Mesothelial cell of epicardium (in vitro differentiated cells): ENCODE data around the gene MACROD2. TPM values are rescaled to one million over a fixed set of nuclear protein-coding genes. Genes with fewer than 3 reads are reported as not detected.

Experiments used
- DNase-seq, 2 experiments: peaks; one replicate each; pipeline ENCODE4 v3.0.0; 2021; ENCODE audit warnings: low spot score in 2 of 2; ENCODE audit not compliant: unreplicated experiment in 2 of 2
- H3K27ac Mint-ChIP-seq: 2 replicates; pipeline ENCODE4 v1.8.0; 2021; ENCODE audit warnings: mixed read lengths
- H3K27me3 Mint-ChIP-seq: 2 replicates; pipeline ENCODE4 v1.8.0; 2021; ENCODE audit warnings: low read depth, mixed read lengths
- H3K36me3 Mint-ChIP-seq: 2 replicates; pipeline ENCODE4 v1.8.0; 2021; ENCODE audit warnings: mixed read lengths
- H3K4me1 Mint-ChIP-seq: 2 replicates; pipeline ENCODE4 v1.8.0; 2021; ENCODE audit warnings: mixed read lengths
- H3K4me3 Mint-ChIP-seq: 2 replicates; pipeline ENCODE4 v1.8.0; 2021; ENCODE audit warnings: mild to moderate bottlenecking, moderate library complexity, mixed read lengths
- H3K9me3 Mint-ChIP-seq: 2 replicates; pipeline ENCODE4 v1.8.0; 2021; ENCODE audit warnings: mixed read lengths
- total RNA-seq: library from RNA; stranded (reverse); gene quantifications from 3 replicates; pipeline ENCODE4 v1.2.1, GENCODE V29; 2021
- TF ChIP-seq, protein P1 (sequence below): fragments of 200-600 bp; sonication (generic); IDR thresholded peaks from one replicate; pipeline ENCODE4 v1.5.0; 2021; ENCODE audit warnings: antibody characterized with exemption; ENCODE audit not compliant: unreplicated experiment

MACROD2 gene
- total RNA-seq, 1 donor from 2014 or later = 10.0 TPM

DNA sequence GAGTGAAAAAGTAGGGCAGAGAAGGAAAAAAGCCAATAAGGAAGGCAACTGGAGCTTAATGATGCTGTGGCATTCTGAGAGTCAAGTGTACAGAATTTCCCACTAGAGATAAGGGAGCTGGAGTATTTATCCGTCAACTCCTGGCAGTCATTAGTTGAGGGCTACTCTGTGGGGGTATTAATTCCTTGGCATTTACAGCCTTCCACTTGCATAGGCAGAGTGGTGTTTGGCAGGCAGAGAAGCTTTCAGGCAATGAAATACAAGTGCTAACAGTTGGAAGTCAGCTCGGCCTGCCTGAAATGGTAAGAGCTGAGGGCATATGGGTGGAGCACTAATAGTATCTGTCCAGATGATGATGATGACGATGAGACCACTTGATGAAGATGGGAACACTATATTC is 549.4 kb downstream of the MACROD2 start:
- peaks cover 11% of the 10 kb centered on the region for H3K4me1 Mint-ChIP-seq
- TF ChIP-seq, protein P1, sequence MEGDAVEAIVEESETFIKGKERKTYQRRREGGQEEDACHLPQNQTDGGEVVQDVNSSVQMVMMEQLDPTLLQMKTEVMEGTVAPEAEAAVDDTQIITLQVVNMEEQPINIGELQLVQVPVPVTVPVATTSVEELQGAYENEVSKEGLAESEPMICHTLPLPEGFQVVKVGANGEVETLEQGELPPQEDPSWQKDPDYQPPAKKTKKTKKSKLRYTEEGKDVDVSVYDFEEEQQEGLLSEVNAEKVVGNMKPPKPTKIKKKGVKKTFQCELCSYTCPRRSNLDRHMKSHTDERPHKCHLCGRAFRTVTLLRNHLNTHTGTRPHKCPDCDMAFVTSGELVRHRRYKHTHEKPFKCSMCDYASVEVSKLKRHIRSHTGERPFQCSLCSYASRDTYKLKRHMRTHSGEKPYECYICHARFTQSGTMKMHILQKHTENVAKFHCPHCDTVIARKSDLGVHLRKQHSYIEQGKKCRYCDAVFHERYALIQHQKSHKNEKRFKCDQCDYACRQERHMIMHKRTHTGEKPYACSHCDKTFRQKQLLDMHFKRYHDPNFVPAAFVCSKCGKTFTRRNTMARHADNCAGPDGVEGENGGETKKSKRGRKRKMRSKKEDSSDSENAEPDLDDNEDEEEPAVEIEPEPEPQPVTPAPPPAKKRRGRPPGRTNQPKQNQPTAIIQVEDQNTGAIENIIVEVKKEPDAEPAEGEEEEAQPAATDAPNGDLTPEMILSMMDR = no peak
- H3K9me3 Mint-ChIP-seq = no peaks in the 10 kb centered on the region
- no peak for DNase-seq
- H3K36me3 Mint-ChIP-seq = no peaks in the 10 kb centered on the region
- no peak overlapping the region for H3K27ac Mint-ChIP-seq
- no peak overlapping the region for H3K4me3 Mint-ChIP-seq
- no peaks in the 10 kb centered on the region for H3K27me3 Mint-ChIP-seq

DNA sequence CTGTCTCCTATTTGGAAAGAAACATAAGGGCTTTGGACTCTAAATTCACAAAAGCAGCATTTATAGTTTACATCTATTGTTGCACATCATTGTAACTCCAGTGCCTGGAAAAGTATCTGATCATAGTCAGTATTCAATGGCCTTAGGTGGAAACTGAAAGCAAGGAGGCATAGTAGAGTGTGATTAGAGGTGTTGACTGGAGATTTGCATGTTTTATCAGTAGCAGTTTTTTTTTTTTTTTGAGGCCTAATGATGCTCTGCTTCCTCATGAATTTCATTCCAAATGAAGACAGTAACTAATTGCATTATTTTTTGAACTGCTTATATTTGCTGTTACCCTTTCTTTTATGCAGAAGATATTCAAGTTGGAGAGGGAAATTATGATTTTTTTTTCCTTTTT is 555.3 kb downstream of the MACROD2 start:
- Mint-ChIP-seq H3K4me3 (no peak overlapping the region), H3K36me3 (no peaks in the 10 kb centered on the region), H3K27me3 (no peaks in the 10 kb centered on the region), H3K27ac (no peak overlapping the region), H3K4me1 (peaks cover 9% of the 10 kb centered on the region), H3K9me3 (no peaks in the 10 kb centered on the region)
- DNase-seq = no peak
- TF ChIP-seq, protein P1 = no peak

DNA sequence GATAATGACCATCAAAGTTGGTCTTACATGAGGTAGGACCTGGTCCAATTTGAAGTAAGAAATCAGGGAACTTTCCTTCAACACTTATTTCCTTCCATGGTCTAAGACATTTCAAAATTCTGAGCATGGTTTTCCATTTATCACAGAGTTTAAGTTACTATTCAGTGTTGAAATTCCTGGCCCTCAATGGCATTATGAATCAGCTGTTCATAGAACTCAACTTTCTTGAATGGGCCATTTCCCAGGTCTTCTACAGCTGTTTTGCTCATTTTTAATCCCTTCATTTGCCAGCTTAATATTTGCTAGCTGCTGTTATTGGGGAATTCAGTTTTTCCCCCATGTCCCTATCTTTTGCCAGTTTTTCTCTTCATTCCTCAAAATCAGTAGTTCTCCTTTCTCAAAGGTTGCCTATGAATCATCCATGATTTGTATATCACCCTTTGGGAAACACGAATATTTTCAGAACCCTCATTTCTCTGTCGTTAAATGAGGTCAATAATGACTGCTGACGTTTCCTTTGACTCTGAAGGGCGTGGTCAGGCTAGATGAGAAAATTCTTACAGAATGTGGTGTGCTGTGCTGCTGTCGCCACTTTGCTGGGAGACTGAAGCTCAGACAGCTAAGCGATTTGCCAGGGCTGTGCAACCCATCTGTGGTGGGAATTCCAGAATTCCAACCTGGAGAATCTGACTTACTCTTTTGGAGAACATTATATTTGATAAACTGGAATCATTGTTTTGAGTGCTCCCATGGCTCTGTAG is 558.6 kb downstream of the MACROD2 start:
- H3K27me3 Mint-ChIP-seq = no peaks in the 10 kb centered on the region
- peaks cover 13% of the 10 kb centered on the region for H3K4me1 Mint-ChIP-seq
- H3K36me3 Mint-ChIP-seq = peaks cover 6% of the 10 kb centered on the region
- no peak overlapping the region for H3K4me3 Mint-ChIP-seq
- H3K27ac Mint-ChIP-seq = no peak overlapping the region
- H3K9me3 Mint-ChIP-seq = peaks cover 13% of the 10 kb centered on the region
- TF ChIP-seq, protein P1 = no peak
- DNase-seq = no peak

DNA sequence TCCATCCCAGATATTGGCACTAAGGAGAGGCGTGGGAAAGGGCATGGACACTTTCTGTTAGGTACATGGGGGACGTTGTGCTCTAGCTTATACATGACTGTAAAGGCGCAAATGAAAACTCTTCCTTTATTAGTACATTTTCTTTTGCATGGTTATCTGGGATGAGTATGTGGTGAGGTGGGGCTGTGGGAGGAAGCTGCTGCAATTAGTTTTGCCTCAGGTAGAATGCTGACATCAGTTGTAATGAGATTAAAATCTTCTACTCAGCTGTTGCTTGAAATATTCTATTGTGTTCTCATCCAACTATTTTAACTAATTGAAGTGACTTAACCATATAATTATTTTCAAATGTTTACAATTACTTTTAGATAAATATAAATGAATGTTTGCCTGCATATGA is 560.4 kb downstream of the MACROD2 start:
- peaks cover 6% of the 10 kb centered on the region for H3K36me3 Mint-ChIP-seq

DNA sequence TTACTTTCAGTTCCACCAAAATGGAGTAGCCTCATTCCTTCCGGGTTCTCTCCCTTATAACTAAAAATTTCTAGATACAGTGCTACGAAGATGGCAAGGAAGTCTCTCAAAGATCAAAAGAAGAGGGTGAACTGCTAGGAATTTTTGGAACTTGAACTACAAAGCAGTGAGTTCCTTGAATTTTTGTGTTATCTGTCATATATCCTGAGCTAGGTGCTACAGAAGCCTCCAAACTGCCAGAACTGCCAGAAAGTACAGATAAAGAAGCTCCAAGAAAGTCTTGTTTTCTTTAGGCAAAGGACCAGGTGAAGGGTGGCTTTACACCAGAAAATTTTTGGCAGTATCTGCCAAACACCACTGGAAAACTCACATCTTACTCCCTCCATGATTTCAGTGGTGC is 560.9 kb downstream of the MACROD2 start:
- Mint-ChIP-seq H3K27me3 (no peaks in the 10 kb centered on the region), H3K4me1 (peaks cover 23% of the 10 kb centered on the region), H3K27ac (peak overlapping the region; percentile 78)

More for the DNA sequence above, 560.4 kb downstream of the MACROD2 start:
- H3K4me3 Mint-ChIP-seq = no peak overlapping the region
- peak overlapping the region; percentile 78 for H3K27ac Mint-ChIP-seq
- H3K4me1 Mint-ChIP-seq = peaks cover 22% of the 10 kb centered on the region
- H3K9me3 Mint-ChIP-seq = peaks cover 13% of the 10 kb centered on the region
- H3K27me3 Mint-ChIP-seq = no peaks in the 10 kb centered on the region
- DNase-seq = no peak
- TF ChIP-seq, protein P1 = no peak

More for the DNA sequence above, 560.9 kb downstream of the MACROD2 start:
- Mint-ChIP-seq H3K9me3 (peaks cover 13% of the 10 kb centered on the region), H3K4me3 (no peak overlapping the region), H3K36me3 (peaks cover 6% of the 10 kb centered on the region)
- DNase-seq = no peak
- TF ChIP-seq, protein P1 = no peak
